B cell (primary cell): ENCODE data around the gene CXCL3. TPM values are rescaled to one million over a fixed set of nuclear protein-coding genes. Genes with fewer than 3 reads are reported as not detected.

ENCODE experiments used
- ATAC-seq: fragments of 200-7000 bp; cut with Tn5 transposase; one replicate; pipeline ENCODE4 v1.10.0; 2021; ENCODE audit warnings: low read depth, mild to moderate bottlenecking, moderate number of reproducible peaks, moderate library complexity
- CTCF ChIA-PET: fragments of 350-600 bp; sonication (Branson Sonifier 250); formaldehyde crosslinking; loops from one replicate; lab custom pipeline; 2021; ENCODE audit warnings: antibody characterized with exemption, inconsistent platforms; lab: Charles Lee
- POLR2A ChIA-PET: fragments of 350-600 bp; sonication (Branson Sonifier 250); formaldehyde crosslinking; loops from one replicate; lab custom pipeline; 2021; ENCODE audit warnings: antibody characterized with exemption; lab: Charles Lee
- DNase-seq: peaks from one replicate; pipeline ENCODE4 v3.0.0; 2013
- H2AFZ ChIP-seq: 2 replicates; pipeline ENCODE4 v1.6.1; 2012; ENCODE audit warnings: mild to moderate bottlenecking, low read depth, low read length; ENCODE audit not compliant: insufficient read depth, poor library complexity, severe bottlenecking
- H3K27ac ChIP-seq, 2 donors: 1 replicate in 1 of 2; 2 replicates in 1 of 2; pipeline ENCODE4 v1.5.1; 2012 to 2013; ENCODE audit warnings: low read length in 2 of 2, mild to moderate bottlenecking in 2 of 2, moderate library complexity in 1 of 2
- H3K27me3 ChIP-seq, 4 experiments: fragments of 200-600 bp in 1 of 4; sonication (generic) in 1 of 4; replicated peaks in 1 of 4; 1 replicate in 2 of 4; 2 replicates in 2 of 4; pipeline versions ENCODE4 v1.6.1 to v1.7.0; 2013 to 2016; ENCODE audit warnings: low read length in 3 of 4, mild to moderate bottlenecking in 2 of 4, mixed read lengths in 1 of 4, moderate library complexity in 1 of 4; ENCODE audit not compliant: insufficient read depth in 4 of 4, control insufficient read depth in 3 of 4; ENCODE audit errors: control extremely low read depth in 1 of 4
- H3K36me3 ChIP-seq, 2 experiments: replicated peaks in 1 of 2; 1 replicate in 1 of 2; 2 replicates in 1 of 2; pipeline versions ENCODE4 v1.6.1 to v1.7.1; 2013; ENCODE audit warnings: low read length in 1 of 2; ENCODE audit not compliant: insufficient read depth in 2 of 2, control insufficient read depth in 1 of 2; ENCODE audit errors: control extremely low read depth in 1 of 2, extremely low read depth in 1 of 2
- H3K4me1 ChIP-seq, 2 donors: fragments of 200-600 bp in 1 of 2; sonication (generic) in 1 of 2; 1 replicate in 1 of 2; 2 replicates in 1 of 2; pipeline versions ENCODE4 v1.5.1 to v1.6.1; 2013 to 2017; ENCODE audit warnings: low read length in 2 of 2; ENCODE audit not compliant: control insufficient read depth in 2 of 2, insufficient read depth in 2 of 2
- H3K4me2 ChIP-seq: replicated peaks from 2 replicates; pipeline ENCODE3; 2012; ENCODE audit warnings: mild to moderate bottlenecking, low read depth, low read length; ENCODE audit not compliant: poor library complexity, severe bottlenecking
- H3K4me3 ChIP-seq, 5 experiments: fragments of 200-600 bp in 1 of 5; sonication (generic) in 1 of 5; 1 replicate in 3 of 5; 2 replicates in 2 of 5; pipeline versions ENCODE4 v1.5.1 to v1.7.0; 2011 to 2016; ENCODE audit warnings: low read length in 4 of 5, mild to moderate bottlenecking in 4 of 5, low read depth in 2 of 5, control low read depth in 1 of 5, moderate library complexity in 1 of 5; ENCODE audit not compliant: insufficient read depth in 1 of 5; ENCODE audit errors: control extremely low read depth in 1 of 5, extremely low read depth in 1 of 5
- H3K79me2 ChIP-seq: fragments of 200-600 bp; sonication (generic); one replicate; pipeline ENCODE4 v1.6.0; 2016; ENCODE audit warnings: low read length; ENCODE audit not compliant: control insufficient read depth, insufficient read depth
- H3K9ac ChIP-seq: fragments of 200-600 bp; sonication (generic); 2 replicates; pipeline ENCODE4 v1.6.1; 2017; ENCODE audit warnings: mild to moderate bottlenecking, low read length, moderate library complexity
- H3K9me3 ChIP-seq, 3 donors: one replicate each; pipeline versions ENCODE4 v1.6.1 to v1.7.1; 2013; ENCODE audit warnings: low read length in 2 of 3; ENCODE audit not compliant: control insufficient read depth in 2 of 3, insufficient read depth in 1 of 3; ENCODE audit errors: control extremely low read depth in 1 of 3
- H4K20me1 ChIP-seq: 2 replicates; pipeline ENCODE4 v1.6.0; 2012; ENCODE audit warnings: mild to moderate bottlenecking, low read length; ENCODE audit not compliant: insufficient read depth, control insufficient read depth, poor library complexity, severe bottlenecking
- H3K27ac Mint-ChIP-seq: one replicate; pipeline ENCODE4 v1.8.0; 2021; ENCODE audit warnings: mixed read lengths
- H3K27me3 Mint-ChIP-seq: one replicate; pipeline ENCODE4 v1.8.0; 2021; ENCODE audit warnings: mixed read lengths
- H3K4me1 Mint-ChIP-seq: one replicate; pipeline ENCODE4 v1.8.0; 2021; ENCODE audit warnings: mixed read lengths
- H3K4me3 Mint-ChIP-seq: one replicate; pipeline ENCODE4 v1.8.0; 2021; ENCODE audit warnings: mixed read lengths
- H3K9me3 Mint-ChIP-seq: one replicate; pipeline ENCODE4 v1.8.0; 2022; ENCODE audit warnings: mixed read lengths; ENCODE audit not compliant: insufficient read depth
- CTCF ChIP-seq: fragments of 200-600 bp; IDR thresholded peaks from one replicate; pipeline ENCODE4 v1.8.0; 2022; ENCODE audit warnings: antibody characterized with exemption, mild to moderate bottlenecking
- EZH2 ChIP-seq: IDR thresholded peaks from 2 replicates; pipeline ENCODE4 v1.6.1; 2012; ENCODE audit warnings: borderline replicate concordance, low read depth, mild to moderate bottlenecking, moderate library complexity, low read length; ENCODE audit not compliant: insufficient read depth, poor library complexity, severe bottlenecking
- WGBS: methylation state at CpG from one replicate; pipeline ENCODE4 v1.1.5; 2013; ENCODE audit warnings: missing lambda C conversion rate; ENCODE audit not compliant: insufficient coverage; 5-methylcytosine and 5-hydroxymethylcytosine counted together
- intact Hi-C: fragments of 100-400 bp; cut with micrococcal nuclease; formaldehyde crosslinking; loops from one replicate; pipeline ENCODE4 v1.10.0; 2022
- polyA plus RNA-seq: library from polyadenylated mRNA; depleted of rRNA; stranded (reverse); fragments of >200 nt; gene quantifications from 2 replicates; pipeline ENCODE4 v1.2.3, GENCODE V29; 2012
- total RNA-seq, 2 donors: library from RNA; stranded (reverse); fragments of 120-200 nt in 1 of 2; gene quantifications; 1 replicate in 1 of 2; 2 replicates in 1 of 2; pipeline versions ENCODE4 v1.2.3 to v1.2.4, GENCODE V29; 2013 to 2022

CXCL3 gene
- total and polyA plus RNA-seq, 2 donors (not counting 1 experiment from before 2014, with no cell fraction given) = not detected

GRCh38 chr4:74063859-74064258 is 25.4 kb upstream of the CXCL3 start:
- WGBS = no CpG with 5 or more reads among the region's 1 CpG
- ATAC-seq = no peak
- no peaks in the 10 kb centered on the region for H3K27me3 ChIP-seq
- CTCF ChIA-PET = no interaction called here
- no peak overlapping the region for H3K9ac ChIP-seq
- POLR2A ChIA-PET = no interaction called here
- no peaks in the 10 kb centered on the region for H3K9me3 ChIP-seq
- intact Hi-C loops = no loop called here
- no peaks in the 10 kb centered on the region for H3K4me1 ChIP-seq
- Mint-ChIP-seq H3K27me3 (peaks cover 3% of the 10 kb centered on the region), H3K9me3 (no peaks in the 10 kb centered on the region), H3K4me1 (no peaks in the 10 kb centered on the region), H3K27ac (no peak overlapping the region), H3K4me3 (no peak overlapping the region)
- H2AFZ ChIP-seq = no peak overlapping the region
- H3K79me2 ChIP-seq = no peaks in the 10 kb centered on the region
- H3K27ac ChIP-seq = no peak overlapping the region
- H3K4me3 ChIP-seq = no peak overlapping the region
- H4K20me1 ChIP-seq = no peaks in the 10 kb centered on the region
- no peak overlapping the region for H3K4me2 ChIP-seq
- no peak for DNase-seq
- no peak for TF ChIP-seq EZH2
- TF ChIP-seq CTCF = no peak
- no peaks in the 10 kb centered on the region for H3K36me3 ChIP-seq

- intact Hi-C loops = no loop called here
- Mint-ChIP-seq H3K27me3 (peaks cover 3% of the 10 kb centered on the region), H3K27ac (no peak overlapping the region), H3K9me3 (no peaks in the 10 kb centered on the region), H3K4me3 (no peak overlapping the region), H3K4me1 (no peaks in the 10 kb centered on the region)
- H3K79me2 ChIP-seq = no peaks in the 10 kb centered on the region
- H3K36me3 ChIP-seq = no peaks in the 10 kb centered on the region
- no peak for ATAC-seq
- POLR2A ChIA-PET = no interaction called here
- H2AFZ ChIP-seq = no peak overlapping the region
- no peaks in the 10 kb centered on the region for H3K4me1 ChIP-seq
- TF ChIP-seq CTCF = no peak
- no peak for TF ChIP-seq EZH2
- no peaks in the 10 kb centered on the region for H4K20me1 ChIP-seq
- H3K9ac ChIP-seq = no peak overlapping the region
- CTCF ChIA-PET = no interaction called here
- no peaks in the 10 kb centered on the region for H3K9me3 ChIP-seq
- no peak overlapping the region for H3K4me3 ChIP-seq
- no peak overlapping the region for H3K27ac ChIP-seq
- DNase-seq = no peak
- no peaks in the 10 kb centered on the region for H3K27me3 ChIP-seq
- H3K4me2 ChIP-seq = no peak overlapping the region
These were observed 24.5 kb upstream of the CXCL3 start for GRCh38 chr4:74062953-74063352.
